ENCODE results near the gene KRT76. TPM values are rescaled to one million over a fixed set of nuclear protein-coding genes. Genes with fewer than 3 reads are reported as not detected.

The KRT76 gene
- total RNA-seq: not detected

DNA sequence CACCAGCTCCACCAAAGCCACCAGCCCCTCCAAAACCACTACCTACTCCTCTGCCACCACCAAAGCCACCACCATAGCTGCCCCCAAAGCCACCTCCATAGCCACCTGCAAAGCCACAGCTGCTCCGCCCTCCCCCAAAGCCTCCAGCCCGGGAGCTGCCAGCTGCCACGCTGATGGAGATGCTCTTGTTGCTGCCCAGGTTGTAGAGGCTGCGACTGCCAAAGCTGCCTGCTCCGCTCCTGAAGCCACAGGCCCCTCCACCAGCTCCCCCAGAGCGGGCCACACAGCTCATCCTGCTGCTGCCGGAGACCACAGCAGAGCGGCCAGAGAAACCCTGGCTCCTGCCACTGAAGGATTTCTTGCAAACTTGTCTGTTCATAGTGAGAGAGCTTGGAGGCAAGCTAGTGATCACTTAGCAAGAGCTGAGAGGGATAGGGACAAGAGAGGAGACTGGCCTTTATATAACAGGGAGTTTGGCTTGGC, at the start of gene KRT76:
TSS of gene KRT76 (minus strand) at position 433 of the 483 bp plus-strand sequence. CDS start at position 379, 54 bp downstream.
- peaks cover 39% of the 10 kb centered on the region for H3K27me3 Mint-ChIP-seq
- H3K4me3 Mint-ChIP-seq: no peak within 1 kb of the TSS
- no peaks in the 10 kb centered on the region for H3K4me1 Mint-ChIP-seq
- H3K27ac Mint-ChIP-seq: no peak within 1 kb of the TSS
- DNase-seq: no peak
- ATAC-seq: no peak
- no peaks in the 10 kb centered on the region for H3K9me3 Mint-ChIP-seq (ENCODE audit: low read depth)
- H3K36me3 Mint-ChIP-seq: no peaks in the 10 kb centered on the region
- CTCF ChIA-PET: no interaction called here

GRCh38 chr12:52825961-52826360, 48.8 kb upstream of the KRT76 start:
- no peaks in the 10 kb centered on the region for H3K36me3 Mint-ChIP-seq
- H3K27me3 Mint-ChIP-seq: peaks cover 4% of the 10 kb centered on the region
- no peak overlapping the region for H3K27ac Mint-ChIP-seq
- ATAC-seq (no peak), DNase-seq (no peak)
- CTCF ChIA-PET: interaction anchor here (0.5 kb wide), 1 partner anchor 682 kb away, joined by 4 read pairs; no protein-coding TSS in a partner anchor
- no peak overlapping the region for H3K4me3 Mint-ChIP-seq
- no peaks in the 10 kb centered on the region for H3K9me3 Mint-ChIP-seq (ENCODE audit: low read depth)
- no peaks in the 10 kb centered on the region for H3K4me1 Mint-ChIP-seq

DNA sequence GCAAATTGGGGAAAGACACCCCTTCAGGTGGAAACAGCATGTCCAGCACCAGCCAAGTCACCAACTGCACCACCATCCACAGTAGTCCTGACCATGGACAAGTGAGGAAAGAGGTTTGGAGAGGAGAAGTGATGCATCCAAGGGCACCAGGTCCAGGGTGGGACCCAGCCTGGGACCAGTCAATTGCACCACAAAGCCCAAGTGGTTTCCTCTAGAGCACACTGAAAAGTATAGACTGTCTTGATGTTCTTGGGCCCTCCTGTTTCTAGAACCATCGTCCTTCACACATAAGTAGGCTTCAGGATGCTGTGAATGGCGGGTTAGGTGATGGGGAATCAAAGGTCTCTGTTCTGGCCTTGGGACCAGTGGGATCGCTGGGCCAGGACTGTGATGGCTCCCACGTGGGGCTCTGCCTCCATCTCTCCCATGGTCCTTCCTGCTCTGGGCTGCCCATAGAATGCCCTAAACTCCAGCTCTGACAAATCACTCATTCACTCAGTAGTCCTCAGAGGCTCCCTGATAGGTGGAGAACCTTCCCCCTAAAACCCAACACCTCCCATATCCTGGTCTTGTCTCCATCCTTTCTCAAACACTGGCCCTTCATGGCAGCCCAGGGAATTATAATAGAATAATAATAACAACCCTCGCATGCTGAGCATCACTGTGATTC, 47.7 kb upstream of the KRT76 start:
- H3K27me3 Mint-ChIP-seq: peaks cover 7% of the 10 kb centered on the region
- H3K36me3 Mint-ChIP-seq: no peaks in the 10 kb centered on the region
- CTCF ChIA-PET: no interaction called here
- no peak for ATAC-seq
- H3K9me3 Mint-ChIP-seq (ENCODE audit: low read depth): no peaks in the 10 kb centered on the region
- DNase-seq: no peak
- H3K4me3 Mint-ChIP-seq: no peak overlapping the region
- no peak overlapping the region for H3K27ac Mint-ChIP-seq
- no peaks in the 10 kb centered on the region for H3K4me1 Mint-ChIP-seq

GRCh38 chr12:52823761-52824450, 46.8 kb upstream of the KRT76 start:
- CTCF ChIA-PET: interaction anchor here (1.3 kb wide), 1 partner anchor 36 kb away, joined by 3 read pairs; no protein-coding TSS in a partner anchor
- Mint-ChIP-seq H3K27ac (no peak overlapping the region), H3K4me1 (no peaks in the 10 kb centered on the region), H3K9me3 (ENCODE audit: low read depth) (no peaks in the 10 kb centered on the region), H3K27me3 (peaks cover 6% of the 10 kb centered on the region), H3K4me3 (no peak overlapping the region), H3K36me3 (no peaks in the 10 kb centered on the region)
- no peak for DNase-seq
- ATAC-seq: no peak

DNA sequence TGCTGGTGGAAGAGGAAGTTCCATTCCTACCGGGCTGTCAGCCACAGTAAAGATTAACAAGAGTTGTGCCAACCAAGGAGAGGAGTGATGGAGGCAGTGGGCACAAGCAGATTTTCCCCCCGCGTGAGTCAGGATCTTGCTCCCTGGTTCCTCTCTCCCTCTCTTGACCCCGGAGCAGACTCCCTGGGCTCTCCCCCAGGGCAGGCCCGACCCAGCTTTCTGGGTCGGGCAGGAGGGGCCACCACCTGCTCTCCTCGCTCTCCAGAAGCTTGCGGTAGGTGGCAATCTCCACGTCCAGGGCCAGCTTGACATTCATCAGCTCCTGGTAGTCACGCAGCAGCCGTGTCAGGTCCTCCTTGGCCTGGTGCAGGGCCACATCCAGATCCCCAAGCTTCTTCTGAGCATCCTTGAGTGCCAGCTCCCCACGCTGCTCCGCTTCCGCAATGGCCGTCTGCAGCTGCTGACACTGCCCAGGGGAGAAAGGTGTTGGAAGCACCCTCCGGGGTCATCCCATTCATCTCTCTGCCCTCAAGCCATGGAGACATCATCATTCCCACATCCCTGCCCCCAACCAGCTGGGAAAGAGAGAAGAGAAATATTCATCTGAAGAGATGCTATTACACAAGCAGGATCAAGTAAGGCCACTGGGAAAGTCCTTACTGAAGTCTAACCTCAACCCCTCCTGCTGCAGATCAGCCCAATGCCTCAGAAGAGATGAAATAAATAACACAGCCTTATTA, 45.8 kb upstream of the KRT76 start:
- Mint-ChIP-seq H3K4me3 (no peak overlapping the region), H3K9me3 (ENCODE audit: low read depth) (no peaks in the 10 kb centered on the region), H3K36me3 (no peaks in the 10 kb centered on the region), H3K27me3 (peaks cover 6% of the 10 kb centered on the region), H3K4me1 (no peaks in the 10 kb centered on the region), H3K27ac (no peak overlapping the region)
- ATAC-seq (no peak), DNase-seq (no peak)
- CTCF ChIA-PET: interaction anchor here (1.3 kb wide), 1 partner anchor 35 kb away, joined by 3 read pairs; no protein-coding TSS in a partner anchor

GRCh38 chr12:52821826-52822660, 44.9 kb upstream of the KRT76 start:
- no peaks in the 10 kb centered on the region for H3K4me1 Mint-ChIP-seq
- peaks cover 6% of the 10 kb centered on the region for H3K27me3 Mint-ChIP-seq
- CTCF ChIA-PET: interaction anchor here (1.1 kb wide), 1 partner anchor 62 kb away, joined by 3 read pairs; no protein-coding TSS in a partner anchor
- DNase-seq (no peak), ATAC-seq (no peak)
- no peaks in the 10 kb centered on the region for H3K9me3 Mint-ChIP-seq (ENCODE audit: low read depth)
- H3K4me3 Mint-ChIP-seq: no peak overlapping the region
- no peak overlapping the region for H3K27ac Mint-ChIP-seq
- H3K36me3 Mint-ChIP-seq: no peaks in the 10 kb centered on the region

DNA sequence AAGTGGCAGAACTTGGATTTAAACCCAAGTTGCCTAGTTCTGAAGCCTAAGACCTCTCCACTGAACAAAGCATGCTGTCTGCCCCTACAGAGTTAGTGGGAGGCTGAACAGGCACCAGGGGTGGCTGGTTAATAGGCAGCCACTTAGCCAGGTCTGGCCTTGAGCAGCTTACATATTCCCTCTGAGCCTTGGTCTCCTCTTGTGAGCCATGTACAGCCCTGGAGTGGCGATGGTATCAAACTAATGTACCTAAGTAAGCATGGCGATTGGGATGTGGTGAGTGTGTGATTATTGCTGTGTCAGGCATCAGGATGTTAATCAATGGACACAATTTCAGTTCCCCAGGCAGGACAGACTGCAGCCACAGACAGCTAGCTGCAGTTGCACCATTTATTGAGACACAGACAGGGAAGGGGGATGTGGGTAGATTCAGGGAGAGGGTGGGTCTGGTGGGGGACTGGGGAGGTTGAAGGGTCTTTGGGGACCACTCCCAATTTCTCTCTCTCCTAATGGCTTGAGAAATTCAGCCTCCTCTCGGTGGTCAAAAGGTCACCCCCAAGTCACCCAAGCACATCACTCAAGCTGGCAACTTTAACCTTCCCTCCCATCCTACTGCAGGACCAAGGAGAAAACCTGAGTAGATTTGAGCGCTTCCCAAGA, 44.1 kb upstream of the KRT76 start:
- Mint-ChIP-seq H3K27ac (no peak overlapping the region), H3K27me3 (peaks cover 6% of the 10 kb centered on the region), H3K9me3 (ENCODE audit: low read depth) (no peaks in the 10 kb centered on the region), H3K4me1 (no peaks in the 10 kb centered on the region), H3K36me3 (no peaks in the 10 kb centered on the region), H3K4me3 (no peak overlapping the region)
- CTCF ChIA-PET: interaction anchor here (1.1 kb wide), 1 partner anchor 63 kb away, joined by 3 read pairs; no protein-coding TSS in a partner anchor
- no peak for ATAC-seq
- DNase-seq: no peak

DNA sequence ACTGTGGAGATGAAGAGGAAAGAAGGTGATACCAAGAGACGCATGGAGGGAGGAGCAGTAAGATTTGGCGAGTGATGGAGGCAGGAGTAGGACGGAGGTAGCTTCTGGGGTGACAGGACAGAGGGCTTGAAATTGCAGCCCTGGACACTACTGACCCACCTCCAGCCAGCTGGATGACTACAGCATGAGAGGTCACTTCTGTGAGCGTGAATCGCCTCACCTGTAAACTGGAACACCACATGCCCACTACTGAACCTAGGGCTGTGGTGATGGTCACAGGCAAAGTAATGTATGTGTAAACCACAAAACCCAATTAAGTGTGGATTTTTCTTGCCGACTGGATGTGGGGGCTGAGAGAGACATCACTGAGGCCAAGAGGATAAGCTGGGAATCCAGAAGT, 43.4 kb upstream of the KRT76 start:
- Mint-ChIP-seq H3K4me3 (no peak overlapping the region), H3K36me3 (no peaks in the 10 kb centered on the region), H3K27me3 (peaks cover 6% of the 10 kb centered on the region), H3K9me3 (ENCODE audit: low read depth) (no peaks in the 10 kb centered on the region), H3K27ac (peak overlapping the region; percentile 28), H3K4me1 (no peaks in the 10 kb centered on the region)
- CTCF ChIA-PET: interaction anchor here (1.2 kb wide), 1 partner anchor 65 kb away, joined by 3 read pairs; no protein-coding TSS in a partner anchor
- no peak for ATAC-seq
- DNase-seq: no peak

DNA sequence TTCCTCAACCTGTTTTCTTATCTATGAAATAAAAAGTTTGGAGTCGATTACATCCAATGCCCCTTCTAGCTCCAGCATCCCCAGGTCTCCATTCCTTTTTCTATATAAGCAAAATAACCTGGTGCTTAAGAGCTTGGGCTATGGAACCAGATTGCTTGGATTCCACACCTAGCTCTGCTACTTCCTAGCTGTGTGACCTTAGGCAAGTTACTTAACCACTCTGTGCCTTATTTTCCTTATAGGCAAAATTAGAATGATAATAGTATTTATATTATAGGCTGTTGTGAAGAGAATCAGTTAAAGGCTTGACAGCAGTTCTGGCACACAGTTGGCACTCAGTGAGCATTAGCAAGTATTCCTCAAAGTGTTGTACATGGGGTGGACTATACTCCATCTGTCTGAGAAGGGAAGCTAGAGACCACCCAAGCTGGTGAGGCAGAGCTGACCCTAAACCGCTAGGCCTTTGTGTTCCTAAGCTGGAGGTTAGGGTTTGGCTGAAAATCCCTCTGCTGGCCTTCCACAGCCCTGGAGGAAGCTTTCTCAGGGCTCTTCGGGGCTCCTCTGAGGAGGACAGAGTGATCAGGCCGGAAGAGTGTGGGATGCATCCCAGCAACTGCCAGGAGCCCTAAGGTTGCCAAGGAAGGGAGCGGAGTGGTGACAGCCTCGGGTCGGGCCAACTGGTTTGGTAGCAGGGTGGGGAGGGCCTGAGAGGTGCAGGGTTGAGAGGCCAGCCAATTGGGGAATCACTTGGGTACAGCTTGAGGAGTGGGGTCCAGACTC, 42.8 kb upstream of the KRT76 start:
- Mint-ChIP-seq H3K4me1 (no peaks in the 10 kb centered on the region), H3K27ac (peak overlapping the region; percentile 28), H3K36me3 (no peaks in the 10 kb centered on the region), H3K4me3 (no peak overlapping the region), H3K27me3 (peaks cover 9% of the 10 kb centered on the region), H3K9me3 (ENCODE audit: low read depth) (no peaks in the 10 kb centered on the region)
- ATAC-seq (no peak), DNase-seq (no peak)
- CTCF ChIA-PET: interaction anchor here (1.2 kb wide), 1 partner anchor 65 kb away, joined by 3 read pairs; no protein-coding TSS in a partner anchor

DNA sequence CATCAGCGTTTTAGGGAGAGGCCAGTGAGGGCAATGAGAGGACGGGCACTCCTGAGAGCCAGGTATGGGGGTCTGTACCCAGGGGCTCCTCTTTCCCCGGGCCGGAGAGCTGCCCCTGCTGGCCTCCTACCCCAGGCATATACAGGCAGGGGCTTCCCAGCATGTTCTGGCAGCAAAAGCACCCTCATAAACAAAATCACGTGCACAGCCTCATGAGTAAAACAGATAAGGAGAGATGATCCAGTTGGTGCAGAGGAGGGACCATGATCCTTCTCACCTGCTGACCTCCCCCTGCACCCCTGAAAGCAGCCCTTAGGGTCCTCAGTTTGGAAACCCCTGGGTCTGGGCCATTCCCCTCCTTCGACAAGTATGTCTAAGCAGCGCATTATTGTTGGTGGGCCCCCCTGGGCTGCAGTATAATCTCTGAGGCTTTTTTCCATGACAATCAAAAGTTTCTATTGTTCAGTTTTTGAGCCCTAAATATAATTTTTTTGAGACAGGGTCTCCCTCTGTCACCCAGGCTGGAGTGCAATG, 41.8 kb upstream of the KRT76 start:
- Mint-ChIP-seq H3K4me1 (no peaks in the 10 kb centered on the region), H3K27ac (no peak overlapping the region), H3K27me3 (peaks cover 9% of the 10 kb centered on the region), H3K36me3 (no peaks in the 10 kb centered on the region), H3K4me3 (no peak overlapping the region), H3K9me3 (ENCODE audit: low read depth) (no peaks in the 10 kb centered on the region)
- no peak for ATAC-seq
- no peak for DNase-seq
- CTCF ChIA-PET: no interaction called here

- Mint-ChIP-seq H3K27ac (no peak overlapping the region), H3K36me3 (no peaks in the 10 kb centered on the region), H3K27me3 (peaks cover 9% of the 10 kb centered on the region), H3K9me3 (ENCODE audit: low read depth) (no peaks in the 10 kb centered on the region), H3K4me1 (no peaks in the 10 kb centered on the region), H3K4me3 (no peak overlapping the region)
- CTCF ChIA-PET: no interaction called here
- ATAC-seq (no peak), DNase-seq (no peak)
Observed at GRCh38 chr12:52818388-52818787, 41.2 kb upstream of the KRT76 start.

Measured in activated CD8-positive, alpha-beta memory T cell treated with anti-CD3 and anti-CD28 coated beads, Interleukin-2, amount 10 ng/mL, durations not matched to agents 7 days and 5 days (primary cell).